AML-193 (cell line): Measurements from ENCODE around the gene CTNND2.
A peak's percentile ranks its signal among the peaks of the same experiment; 100 is the strongest.
"Not testable (repeated sequence)": the region's sequence is repeated elsewhere in the genome, so short reads cannot be mapped to it uniquely, and the experiment has no call there.

Experiments used
- DNase-seq, 2 experiments: peaks; one replicate each; lab custom pipeline; 2025; lab: John Stamatoyannopoulos, UW

Gene CTNND2

GRCh38 chr5:11384441-11385250 lies 519.6 kb downstream of the CTNND2 start:
- no peak for DNase-seq

- DNase-seq = no peak
These were observed 520.6 kb downstream of the CTNND2 start for GRCh38 chr5:11383506-11384095.

- DNase-seq = no peak
These were observed 525.8 kb downstream of the CTNND2 start for GRCh38 chr5:11378461-11378860.

DNA sequence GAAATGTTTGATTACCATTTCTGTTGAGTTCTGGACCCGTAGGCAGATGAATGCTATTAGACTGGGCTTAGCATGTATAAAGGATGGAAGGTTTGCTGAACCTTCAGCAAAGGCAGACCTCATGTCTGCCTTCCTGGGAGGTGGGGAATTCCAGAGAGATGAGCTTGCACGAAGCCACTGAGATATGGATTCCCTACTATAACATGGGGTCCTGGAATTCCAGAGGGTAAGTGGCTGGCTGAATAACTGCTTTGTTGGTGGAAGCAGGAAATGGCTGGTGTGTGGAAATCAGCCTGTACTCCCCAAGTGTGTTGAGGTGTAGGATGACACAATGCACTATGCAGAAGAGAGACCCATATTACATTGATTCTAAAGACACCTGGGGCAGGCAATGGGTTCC lies 526.4 kb downstream of the CTNND2 start:
- DNase-seq = no peak

DNA sequence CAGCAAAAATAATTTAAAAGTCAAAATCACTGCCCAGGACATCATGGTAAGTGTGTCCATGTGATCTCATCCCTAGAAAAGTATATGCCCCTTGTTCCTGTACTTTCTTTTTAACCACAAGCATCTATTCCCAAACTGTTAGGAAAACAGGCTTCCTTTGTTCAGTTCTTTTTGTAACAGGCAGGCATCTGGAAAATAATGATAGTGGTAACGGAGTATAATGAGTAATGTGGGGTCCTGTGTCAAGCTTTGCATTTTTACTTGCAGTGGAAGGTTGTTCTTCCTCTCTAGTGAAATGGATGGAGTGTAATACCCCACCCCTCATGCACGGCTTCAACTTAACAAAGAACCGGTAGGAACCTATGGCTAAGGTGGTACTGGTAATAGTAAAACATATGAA lies 532.1 kb downstream of the CTNND2 start:
- DNase-seq = no peak

- DNase-seq = no peak
These were observed 533.2 kb downstream of the CTNND2 start for GRCh38 chr5:11371021-11371420.

GRCh38 chr5:11364531-11364930 lies 539.7 kb downstream of the CTNND2 start:
- no peak for DNase-seq

DNA sequence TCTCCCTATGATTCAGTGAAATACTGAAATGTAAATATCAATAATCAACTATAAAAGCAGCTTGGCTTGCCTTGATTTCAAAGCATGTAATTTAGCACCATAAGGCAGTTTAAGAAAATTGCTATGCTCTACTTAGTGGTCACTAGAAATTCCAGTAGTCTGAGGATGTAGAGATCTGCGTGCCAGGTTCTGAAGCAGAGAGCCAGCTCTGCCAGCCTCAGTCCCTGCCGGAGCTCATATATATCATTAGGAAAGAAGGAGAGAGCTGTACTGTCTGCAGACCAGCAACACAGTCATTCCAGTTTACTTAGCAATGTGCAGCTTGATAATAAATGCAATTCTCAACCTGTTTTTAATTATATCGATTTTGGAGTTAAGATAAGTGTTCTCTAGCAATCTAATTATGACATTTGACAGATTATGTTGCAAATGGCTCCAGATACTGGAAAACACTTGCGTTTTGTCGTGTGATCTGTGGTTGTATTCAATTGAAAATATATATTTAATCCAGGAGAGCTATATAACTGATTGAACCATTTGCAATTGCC lies 540.5 kb downstream of the CTNND2 start:
- DNase-seq = no peak

GRCh38 chr5:11361768-11362167 lies 542.5 kb downstream of the CTNND2 start:
- DNase-seq = no peak

GRCh38 chr5:11357928-11358327 lies 546.3 kb downstream of the CTNND2 start:
- no peak for DNase-seq

GRCh38 chr5:11355491-11355890 lies 548.8 kb downstream of the CTNND2 start:
- no peak for DNase-seq

- DNase-seq = no peak
These were observed 557.9 kb downstream of the CTNND2 start for GRCh38 chr5:11346336-11346735.

DNA sequence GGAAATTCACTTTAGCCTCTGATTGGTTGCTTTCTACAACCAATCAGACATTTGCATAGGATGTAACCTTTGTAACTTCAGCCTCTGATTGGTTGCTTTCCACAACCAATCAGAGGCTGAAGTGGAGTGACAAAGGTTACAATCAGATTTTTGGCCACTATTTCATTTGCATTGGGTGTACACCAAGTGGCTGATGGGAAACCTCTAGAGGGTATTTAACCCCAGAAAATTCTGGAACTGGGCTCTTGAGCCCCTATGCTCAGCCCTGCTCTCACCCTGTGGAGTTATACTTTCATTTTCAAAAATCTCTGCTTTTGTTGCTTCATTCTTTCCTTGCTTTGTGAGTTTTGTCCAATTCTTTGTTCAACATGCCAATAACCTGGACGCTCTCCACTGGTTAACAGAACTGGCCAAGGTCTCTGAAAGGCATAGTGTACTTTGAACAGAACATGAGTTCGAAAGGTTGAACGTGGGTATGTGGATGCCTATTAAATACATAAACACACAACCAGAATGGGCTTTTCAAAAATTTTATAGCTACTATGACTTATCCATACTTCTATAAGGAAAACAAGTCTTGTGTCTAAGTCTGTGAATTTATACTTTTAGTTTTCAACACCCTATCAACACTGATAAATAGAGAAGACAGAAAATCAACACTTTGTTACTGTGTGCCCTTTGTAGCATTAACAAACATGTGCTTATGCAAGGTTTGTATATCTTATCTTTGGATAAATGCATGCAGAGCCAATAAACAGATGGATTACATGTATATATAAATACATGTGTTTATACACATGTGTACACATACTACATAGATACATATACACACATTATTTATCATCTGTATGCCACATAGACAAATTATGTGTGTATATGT lies 568.1 kb downstream of the CTNND2 start:
- no peak for DNase-seq

- DNase-seq = no peak
These were observed 569.8 kb downstream of the CTNND2 start for GRCh38 chr5:11334404-11334803.

- no peak for DNase-seq
These were observed 574.6 kb downstream of the CTNND2 start for GRCh38 chr5:11329679-11330078.

- DNase-seq = no peak
These were observed 579.5 kb downstream of the CTNND2 start for GRCh38 chr5:11324521-11325289.

- no peak for DNase-seq
These were observed 580.5 kb downstream of the CTNND2 start for GRCh38 chr5:11323761-11324160.

GRCh38 chr5:11322133-11322532 lies 582.1 kb downstream of the CTNND2 start:
- DNase-seq = peak; percentile 12 to 27

DNA sequence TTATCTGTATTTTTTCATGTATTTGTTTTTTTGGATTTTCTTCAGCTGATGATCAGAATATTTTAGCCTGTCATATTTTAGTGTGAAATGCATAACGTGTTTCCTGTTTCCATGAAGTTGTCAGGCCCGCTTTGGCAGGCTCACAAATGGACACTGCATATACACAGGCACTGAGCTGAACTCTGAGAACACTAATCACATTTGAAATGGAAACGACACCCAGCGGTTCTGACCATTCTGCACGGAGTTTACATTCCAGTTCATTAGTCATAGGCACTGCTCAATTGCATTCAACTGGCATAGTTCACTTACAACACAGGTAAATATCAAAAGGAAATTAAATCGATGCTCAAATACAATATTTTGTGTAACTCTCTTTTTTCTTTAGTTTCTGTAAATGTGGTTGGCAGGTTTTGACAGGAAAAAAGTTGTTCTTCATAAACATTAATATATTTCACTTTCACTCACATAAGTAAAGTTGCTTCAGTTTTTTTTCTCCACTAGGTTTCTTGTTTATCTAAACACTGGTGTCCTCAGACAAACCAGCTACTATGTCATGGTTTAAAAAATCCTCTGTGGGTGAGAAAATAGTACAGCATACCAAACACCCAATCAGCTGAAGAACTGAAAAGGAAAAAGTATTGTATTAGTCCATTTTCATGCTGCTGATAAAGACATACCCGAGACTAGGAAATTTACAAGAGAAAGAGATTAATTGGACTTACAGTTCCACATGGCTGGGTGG lies 584.2 kb downstream of the CTNND2 start:
- DNase-seq = no peak

DNA sequence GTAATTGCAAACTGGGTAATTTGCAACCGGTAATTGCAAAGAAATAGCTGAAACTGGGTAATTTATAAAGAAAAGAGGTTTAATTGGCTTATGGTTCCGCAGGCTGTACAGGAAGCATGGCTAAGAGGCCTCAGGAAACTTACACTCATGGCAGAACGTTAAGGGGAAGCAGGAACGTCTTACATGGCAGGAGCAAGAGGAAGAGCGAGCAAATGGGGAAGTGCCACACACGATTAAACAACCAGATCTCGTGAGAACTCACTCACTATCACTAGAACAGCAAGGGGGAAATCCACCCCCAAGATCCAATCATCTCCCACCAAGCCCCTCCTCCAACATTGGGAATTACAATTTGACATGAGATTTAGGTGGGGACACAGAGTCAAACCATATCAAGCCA lies 590.6 kb downstream of the CTNND2 start:
- DNase-seq = not testable (repeated sequence)

DNA sequence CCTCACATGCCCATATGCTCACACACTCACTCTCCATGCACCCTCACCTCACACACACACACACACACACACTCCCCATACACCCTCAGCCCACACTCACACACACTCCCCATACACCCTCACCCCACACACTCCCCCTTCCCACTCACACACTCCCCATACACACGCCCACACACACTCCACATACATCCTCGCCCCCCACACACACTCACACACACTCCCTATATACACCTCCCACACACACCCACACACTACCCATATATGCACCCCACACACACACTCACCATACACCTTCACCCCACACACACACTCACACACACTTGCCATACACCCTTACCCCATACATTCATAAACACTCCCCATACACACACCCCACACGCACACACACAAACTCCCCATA lies 592.5 kb downstream of the CTNND2 start:
- no peak for DNase-seq
